ENCODE results near the gene PIP5K1C.

Gene PIP5K1C

DNA sequence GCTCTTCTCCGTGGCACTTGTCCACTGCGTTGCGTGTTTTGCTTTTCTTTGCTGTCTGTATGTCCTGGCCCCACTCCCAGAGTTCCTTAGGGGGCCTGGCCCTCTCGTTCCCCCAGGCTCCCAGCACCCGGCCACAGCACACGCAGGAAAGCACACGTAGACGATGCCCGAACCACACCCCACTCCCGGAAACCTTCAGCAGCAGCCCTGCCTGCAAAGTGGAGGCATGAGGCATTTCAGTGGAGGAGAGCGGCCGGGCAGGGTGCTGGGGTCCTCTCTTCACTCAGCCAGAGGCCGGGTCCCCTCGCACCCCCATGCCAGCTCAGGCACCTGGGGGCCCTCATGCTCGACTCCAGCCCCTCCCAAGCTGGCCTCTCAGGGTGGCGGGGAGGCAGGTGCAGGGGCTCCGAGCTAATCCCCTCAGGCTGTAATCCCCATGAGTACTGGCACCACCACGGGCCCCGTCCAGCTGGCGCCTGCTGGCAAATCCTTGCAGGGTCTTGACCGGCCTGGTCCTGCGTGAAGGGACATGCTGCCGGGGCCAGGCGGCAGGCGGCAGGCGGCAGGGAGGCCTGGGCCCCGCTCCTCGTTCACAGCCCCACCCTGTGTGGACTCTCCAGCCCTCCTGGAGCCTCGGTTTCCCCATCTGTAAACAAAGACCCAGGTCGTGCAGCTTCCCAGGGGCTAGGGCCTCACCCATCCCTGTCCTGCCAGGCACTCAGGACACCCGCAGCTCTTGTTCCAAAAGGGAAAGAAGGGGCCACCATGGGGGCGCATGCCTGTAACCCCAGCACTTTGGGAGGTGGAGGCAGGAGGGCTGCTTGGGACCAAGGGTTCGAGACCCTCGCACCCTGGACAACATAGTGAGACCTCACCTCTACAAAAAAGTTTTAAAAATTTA lies 7.0 kb downstream of the PIP5K1C start:
- peak; percentile 31 for DNase-seq

DNA sequence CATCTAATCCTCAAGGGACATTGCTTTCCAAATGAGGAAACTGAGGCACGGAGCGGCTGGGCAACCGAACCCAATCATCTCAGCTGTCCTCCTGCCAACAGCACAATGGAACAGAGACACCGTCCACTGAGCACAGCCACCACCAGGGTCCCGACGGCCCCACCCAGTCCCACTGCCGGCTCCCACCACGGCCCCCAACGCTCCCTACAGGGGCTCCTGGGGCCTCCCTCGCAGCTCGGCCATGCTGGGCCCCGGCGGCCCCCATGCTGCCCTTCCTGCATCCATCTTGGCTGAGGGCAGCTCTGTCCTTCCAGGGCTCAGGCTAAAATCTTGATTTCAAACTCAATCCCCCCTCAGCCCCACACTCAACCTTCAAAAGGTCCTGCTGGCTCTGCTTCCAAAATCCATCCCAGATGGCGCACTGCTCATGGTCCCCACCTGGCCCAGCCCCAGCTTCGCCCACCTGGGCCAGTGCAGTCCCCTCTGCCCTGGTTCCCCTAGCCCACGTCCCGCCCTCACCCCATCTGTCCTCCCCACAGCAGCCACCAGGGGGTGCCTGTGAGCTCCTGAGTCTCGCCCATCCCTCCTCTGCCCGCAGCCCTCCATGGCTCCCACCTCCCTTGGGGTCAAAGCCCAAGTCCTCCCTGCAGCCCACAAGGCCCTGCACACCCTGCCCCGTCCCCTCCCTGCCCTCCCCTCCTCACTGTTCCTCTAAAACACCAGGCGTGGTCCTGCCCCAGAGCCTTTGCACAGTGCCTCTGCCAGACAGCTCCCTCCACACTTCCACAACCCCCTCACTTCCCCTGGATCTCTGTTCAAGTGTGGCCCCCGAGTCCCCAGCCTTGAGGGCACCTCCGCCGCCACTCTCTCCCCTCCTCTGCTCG lies 7.9 kb downstream of the PIP5K1C start:
- no peak for DNase-seq

DNA sequence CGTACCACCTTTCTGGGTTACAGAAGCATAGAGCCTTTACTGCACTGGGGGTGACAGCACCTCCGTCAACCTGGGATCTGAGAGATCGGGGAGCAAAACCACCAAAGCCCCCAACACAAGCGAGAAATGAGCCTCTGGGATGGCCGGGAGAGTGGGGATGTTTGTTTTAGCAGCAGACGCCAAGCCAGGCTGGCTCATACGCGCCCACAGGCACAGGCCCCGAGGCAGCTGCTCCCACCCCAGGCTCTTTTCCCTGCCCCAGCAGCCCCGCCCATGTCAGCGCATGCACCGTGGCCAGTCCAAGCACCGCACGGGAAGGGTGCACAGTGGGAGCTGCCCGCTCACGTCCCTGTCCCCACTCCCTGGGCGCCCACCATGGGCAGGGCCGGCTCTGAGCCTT lies 8.5 kb downstream of the PIP5K1C start:
- no peak for DNase-seq

DNA sequence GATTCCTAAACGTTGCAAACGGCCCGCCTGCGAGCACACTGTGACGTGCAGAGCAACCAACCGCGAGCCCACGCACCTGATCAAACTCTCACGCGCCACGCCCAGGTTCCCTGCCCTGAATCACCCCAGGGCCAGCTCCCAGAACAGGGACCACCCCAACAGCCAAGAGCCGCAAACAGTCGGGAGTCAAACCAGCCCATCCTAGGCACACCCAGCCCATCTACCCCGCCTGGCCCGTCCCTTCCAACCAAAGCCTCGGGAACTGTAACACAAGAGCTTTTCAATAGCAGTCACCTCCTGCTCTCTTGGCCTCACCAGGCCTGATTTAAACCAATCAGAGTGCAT lies 8.9 kb downstream of the PIP5K1C start:
- DNase-seq = no peak

DNA sequence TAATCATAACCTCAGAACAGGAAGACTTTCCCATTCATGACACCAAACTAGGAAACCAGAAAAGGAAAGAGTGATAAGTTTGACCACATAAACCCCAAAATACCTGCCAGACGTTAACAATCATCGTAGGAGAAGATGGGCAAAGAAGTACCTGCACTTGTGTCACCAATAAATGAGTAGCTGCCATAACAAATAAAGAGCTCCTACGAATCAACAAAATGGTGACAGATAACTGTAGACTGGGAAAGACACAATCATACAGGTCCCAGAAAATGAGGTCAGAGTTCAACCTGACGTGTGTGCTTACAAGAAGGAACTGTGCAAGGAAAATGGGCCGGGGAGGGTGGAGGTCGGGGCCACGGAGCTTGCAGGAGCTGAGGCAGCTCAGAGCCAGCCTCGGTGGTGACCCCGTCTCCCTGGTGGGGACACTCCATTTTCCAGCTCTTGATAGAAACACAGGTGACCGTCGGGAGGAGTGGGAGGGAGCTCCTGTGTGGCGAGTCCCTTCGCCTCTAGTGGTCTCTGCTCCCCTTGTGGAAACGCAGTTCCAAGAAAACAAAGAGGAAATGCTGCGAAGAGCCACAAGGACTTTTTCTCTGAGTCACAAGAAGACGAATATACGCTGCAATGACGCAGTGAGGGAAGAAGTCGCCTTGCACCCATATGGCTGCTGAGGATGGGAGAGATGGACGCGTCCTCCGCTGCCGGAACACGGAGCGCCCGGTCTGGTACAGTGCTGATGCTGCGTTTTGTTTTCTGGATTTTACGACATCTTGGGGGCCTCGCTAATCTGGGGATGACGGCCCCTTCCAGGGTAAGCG lies 9.5 kb downstream of the PIP5K1C start:
- no peak for DNase-seq

DNA sequence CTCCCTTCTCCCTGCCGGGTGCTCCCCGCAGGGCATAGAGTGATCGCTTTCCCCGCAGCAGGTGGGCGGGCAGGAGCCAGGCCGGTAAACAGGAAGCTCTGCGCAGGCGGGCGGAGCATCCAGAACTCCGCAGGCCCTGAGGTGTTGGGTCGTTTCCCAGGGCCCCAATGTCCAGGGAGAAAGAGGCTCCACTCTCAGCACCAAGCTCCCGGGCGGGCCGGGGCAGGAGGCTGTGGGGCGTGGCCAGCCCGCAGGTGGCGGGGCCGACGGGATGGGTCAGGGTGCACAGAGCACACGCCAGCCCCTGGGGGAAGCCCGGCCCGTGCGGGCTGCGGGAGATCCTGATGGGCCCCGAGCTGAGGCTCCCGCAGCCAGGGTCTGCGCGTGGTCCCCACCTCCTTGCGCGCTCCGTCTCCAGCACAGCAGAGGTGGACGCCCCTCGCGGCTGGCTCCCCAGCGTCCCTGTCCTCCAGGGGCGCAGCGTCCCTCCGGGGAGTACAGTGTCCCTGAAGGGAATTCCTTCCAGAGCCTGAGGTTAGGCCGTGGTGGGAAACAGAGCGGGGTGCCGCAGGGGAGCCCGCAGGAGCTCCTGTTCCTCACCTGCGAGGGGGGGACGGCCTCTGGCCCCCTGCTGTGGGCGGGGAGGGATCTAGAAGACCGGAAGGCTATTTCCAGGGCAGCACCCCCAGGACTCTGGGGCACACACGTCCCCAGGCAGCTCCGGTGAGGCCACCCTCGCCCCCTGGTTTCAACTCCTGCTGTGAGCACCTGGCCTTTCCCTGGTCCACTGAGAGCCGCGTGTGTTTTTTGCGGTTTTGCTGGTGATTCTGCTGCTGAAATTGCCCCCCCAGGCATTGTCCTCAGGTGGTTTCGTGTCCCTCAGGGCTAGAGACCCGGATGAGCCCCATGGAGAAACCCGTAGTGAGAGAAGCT lies 12.2 kb downstream of the PIP5K1C start:
- DNase-seq = no peak

DNA sequence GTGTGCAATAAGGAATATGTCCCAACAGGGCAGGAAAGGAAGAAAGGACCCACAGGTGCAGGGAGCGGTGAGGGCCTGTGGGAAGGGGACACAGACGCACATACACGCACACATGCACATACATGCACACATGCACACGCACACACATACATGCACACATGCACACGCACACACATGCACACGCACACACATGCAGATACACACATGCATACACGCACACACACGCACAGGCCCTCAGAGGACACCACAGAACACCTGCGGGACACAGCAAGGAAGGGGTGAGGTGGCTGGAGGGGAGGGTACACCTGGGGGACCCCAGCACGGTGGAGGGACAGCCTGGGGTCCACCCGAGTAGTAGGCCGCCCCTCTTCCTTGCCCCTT lies 12.9 kb downstream of the PIP5K1C start:
- DNase-seq = no peak

DNA sequence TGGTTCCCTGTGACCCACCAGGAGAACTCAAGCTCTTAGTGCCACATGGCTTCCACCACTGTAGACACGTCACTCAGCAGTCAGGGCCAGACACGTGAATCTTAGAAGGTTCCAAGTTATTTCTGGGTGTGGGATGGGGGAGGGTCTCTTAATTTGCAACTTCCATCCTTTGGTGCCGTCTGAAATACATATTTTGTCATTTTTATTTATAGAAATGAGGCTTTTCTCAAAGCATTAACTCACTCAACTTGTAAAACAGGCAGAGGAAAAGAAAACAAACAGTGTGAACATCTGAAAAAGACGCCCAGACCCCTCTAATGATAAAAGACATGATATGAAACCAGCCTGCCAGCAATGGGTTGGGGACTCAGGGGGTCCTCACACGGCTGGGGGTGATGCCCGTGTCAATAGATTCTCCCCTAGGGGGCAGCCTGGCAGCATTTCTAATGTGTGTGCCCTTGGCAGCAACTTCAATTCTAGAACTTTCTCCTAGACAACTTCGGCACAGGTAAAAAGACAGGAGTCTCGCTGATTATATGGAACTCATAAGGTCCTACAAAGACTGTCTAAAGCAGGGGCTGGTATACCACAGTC lies 15.4 kb downstream of the PIP5K1C start:
- no peak for DNase-seq

DNA sequence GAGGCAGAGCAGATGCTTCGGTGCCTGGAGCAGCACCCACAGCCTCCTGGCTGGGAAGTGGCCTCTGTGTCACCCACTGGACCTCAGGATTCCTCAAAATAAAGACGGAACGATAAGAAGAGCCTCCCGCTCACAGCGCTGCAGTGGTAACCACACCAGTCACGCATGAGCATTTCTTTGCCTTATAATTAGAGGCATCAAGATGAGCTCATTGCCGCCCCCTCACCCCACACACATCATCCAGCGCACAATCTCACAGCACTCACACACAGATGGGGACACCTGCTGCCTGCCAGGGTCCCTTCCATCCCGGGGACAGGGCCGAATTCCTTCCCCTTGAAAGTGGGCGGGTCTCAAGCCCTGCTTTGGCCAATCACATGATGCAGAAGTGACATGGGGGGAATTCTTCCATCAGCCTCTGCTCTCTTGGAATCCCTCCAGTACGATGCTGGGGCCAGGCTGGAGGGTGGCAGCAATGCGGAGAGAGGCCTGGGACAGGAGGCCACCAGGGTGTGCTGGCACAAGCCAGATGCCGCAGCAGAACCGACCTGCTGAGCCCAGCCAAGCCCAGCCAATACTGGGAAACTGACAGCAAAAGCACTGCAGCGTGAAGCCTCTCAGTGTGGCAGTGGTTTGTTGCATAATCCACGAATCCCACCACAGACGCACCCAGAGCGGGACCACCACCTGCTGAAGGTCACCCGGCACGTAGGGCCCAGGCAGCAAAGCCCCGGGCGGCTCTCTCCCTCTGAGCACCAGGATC lies 16.0 kb downstream of the PIP5K1C start:
- no peak for DNase-seq

DNA sequence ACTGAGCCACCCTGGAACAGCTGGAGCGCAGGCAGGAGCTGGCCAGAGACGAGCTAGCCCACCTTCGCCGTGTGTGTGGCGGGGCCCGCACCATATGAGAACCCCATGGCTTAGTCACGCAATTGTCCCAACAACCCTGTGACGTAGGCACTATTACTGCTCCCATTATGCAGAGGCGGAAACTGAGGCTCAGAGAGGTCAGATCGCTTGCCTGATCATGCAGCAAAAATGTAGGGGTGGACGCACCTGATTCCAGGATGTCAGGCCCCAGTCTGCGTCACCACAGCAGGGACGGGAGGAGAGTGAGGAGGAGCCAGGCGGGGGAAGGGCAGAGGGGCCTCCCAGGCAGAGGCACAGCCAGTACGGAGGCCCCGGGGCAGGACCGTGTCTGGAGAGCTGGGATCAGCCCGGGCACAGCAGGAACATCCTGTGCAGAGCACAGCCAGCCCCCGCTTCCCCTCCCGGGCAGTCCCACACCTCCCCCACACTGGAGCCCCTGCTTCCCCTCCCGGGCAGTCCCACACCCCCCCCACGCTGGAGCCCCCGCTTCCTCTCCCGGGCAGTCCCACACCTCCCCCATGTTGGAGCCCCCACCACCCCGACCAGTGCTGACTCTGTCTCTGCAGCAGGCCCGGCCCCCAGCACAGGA lies 16.7 kb downstream of the PIP5K1C start:
- no peak for DNase-seq

DNA sequence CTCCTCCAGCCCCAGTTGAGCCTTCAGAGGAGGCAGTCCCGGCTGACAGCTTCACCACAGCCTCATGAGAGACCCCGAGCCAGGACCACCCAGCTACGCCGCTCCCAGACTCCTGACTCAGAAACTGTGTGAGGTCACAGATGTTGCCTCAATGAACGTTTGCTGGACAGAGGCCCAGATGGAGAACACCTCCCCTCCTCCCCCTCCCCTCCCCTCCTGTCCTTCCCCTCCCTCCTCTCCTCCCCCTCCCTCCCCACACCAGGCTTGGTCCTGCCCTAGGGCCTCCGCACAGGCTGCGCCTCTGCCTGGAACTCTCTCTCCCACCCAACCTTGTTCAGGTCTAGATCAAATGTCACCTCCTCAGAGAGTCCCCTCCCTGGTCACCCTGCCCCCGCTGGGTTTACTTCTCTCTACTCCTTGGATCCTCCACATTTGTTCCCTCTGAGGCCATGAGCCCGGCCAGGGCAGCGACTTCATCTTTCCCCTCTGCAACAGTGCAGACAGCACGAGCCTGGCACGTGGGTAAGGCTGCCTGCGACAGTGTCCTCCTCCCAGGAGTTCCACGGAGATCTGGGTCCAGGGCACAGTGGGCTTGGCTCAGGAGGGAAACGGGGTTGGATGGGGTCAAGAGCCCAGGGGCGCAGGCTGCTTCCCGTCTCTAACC lies 17.4 kb downstream of the PIP5K1C start:
- DNase-seq = peak; percentile 53

DNA sequence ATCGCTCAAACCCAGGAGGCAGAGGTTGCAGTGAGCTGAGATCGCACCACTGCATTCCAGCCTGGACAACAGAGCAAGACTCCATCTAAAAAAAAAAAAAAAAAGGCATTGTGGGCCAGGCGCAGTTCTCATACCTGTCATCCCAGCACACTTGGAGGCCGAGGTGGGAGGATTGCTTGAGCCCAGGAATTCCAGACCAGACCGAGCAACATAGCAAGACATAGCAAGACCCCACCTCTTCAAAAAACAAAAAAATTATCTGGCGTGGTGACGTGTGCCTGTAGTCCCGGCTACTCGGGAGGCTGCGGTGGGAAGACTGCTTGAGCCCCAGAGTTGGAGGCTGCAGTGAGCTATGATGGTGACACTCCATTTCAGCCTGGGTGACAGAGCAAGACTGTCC lies 18.0 kb downstream of the PIP5K1C start:
- no peak for DNase-seq

DNA sequence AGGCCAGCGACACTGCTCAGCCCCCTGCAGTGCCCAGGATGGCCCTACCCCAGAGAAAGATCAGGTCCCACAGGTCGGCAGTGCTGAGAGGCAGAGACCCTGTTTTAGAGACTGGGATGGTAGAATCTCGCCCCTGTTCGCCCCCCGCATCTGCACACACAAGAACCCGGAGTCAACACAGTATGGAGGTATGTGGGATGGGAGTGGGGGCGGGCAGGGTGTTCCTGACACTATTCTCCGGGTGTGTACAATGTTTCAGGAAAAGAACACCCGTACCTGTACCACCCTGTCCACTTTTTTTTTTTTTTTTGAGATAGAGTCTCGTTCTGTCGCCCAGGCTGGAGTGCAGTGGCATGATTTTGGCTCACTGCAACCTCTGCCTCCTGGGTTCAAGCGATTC lies 19.3 kb downstream of the PIP5K1C start:
- no peak for DNase-seq

DNA sequence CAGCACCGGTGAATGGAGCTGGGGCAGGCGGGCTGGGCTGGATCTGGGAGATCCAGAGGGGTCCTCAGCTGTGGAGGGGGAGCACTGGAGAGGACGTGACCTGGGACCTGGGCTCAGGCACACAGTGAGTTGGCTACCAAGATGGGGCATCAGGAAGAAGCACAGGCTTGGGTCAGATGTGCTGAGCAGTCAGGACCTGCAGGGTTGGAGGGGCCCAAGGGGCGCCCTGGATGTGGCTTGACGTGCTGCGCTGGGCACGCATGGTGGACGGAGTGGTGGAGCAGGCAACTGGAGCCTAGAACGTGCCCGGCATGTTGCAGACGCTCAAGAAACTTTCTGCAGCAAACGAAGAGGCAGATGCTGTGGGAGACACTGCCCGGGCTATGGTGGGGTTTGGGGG lies 20.7 kb downstream of the PIP5K1C start:
- no peak for DNase-seq

DNA sequence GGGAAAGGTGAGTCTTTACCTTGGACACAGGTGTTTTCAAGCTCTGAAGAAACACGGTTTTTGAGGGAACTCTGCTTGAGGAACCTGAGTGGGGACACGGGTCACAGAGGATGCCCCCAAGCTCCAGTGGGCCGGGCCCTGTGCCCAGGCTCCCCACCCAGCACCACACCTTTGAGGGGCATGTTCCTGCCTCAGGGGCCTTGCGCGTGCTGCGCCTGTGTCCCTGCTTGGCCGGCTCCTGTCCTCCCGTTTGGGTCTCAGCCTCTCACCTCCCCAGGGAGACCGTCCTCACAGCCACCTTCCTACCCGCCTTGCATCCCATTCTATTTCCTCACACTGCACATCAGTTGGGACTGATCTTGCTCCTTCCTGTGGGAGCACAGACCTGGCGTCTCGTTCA lies 21.1 kb downstream of the PIP5K1C start:
- no peak for DNase-seq

DNA sequence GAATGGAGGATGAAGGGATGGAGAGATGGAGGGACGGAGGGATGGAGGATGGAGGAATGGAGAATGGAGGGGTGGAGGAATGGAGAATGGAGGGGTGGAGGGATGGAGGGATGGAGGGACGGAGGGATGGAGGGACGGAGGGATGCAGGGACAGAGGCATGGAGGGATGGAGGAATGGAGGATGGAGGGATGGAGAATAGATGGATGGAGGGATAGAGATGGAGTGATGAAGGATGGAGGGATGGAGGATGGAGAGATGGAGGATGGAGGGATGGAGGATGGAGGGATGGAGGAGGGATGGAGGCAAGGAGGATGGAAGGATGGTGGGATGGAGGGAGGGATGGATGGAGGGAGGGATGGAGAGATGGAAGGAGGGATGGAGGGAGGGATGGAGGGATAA lies 22.1 kb downstream of the PIP5K1C start:
- DNase-seq = no peak

DNA sequence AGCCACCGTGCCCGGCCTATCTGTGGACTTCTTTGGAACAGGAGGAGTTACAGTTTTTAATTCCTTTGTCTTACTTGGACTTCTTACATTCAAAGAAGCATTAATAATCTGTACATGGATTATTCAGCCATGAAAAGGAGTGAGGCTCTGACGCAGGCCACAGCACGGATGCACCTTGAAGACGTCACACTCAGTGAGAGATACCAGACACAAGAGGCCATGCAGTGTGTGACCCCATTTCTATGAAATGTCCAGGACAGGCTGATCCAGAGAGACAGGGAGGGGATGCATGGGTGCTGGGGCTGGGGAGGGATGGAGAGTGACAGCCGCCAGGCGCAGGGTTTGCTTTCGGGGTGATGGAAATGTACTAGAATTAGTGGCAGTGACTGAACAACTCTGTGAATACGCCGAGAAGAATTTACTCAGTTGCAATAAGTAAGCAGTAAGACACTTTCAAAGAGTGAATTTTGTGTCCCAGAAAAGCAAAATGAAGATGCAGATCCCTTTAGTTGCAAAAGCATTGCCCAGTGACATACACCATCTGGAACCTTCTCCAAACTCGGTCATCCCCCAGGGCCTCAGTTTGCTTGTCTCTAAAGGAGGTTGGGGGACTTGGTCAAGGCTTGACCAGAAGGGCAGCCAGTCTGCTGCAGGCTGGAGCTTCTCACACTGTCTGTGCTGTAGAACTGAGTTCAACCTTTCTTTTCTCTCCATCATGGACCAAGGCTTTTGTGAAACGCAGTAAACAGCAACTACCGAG lies 25.3 kb downstream of the PIP5K1C start:
- no peak for DNase-seq

DNA sequence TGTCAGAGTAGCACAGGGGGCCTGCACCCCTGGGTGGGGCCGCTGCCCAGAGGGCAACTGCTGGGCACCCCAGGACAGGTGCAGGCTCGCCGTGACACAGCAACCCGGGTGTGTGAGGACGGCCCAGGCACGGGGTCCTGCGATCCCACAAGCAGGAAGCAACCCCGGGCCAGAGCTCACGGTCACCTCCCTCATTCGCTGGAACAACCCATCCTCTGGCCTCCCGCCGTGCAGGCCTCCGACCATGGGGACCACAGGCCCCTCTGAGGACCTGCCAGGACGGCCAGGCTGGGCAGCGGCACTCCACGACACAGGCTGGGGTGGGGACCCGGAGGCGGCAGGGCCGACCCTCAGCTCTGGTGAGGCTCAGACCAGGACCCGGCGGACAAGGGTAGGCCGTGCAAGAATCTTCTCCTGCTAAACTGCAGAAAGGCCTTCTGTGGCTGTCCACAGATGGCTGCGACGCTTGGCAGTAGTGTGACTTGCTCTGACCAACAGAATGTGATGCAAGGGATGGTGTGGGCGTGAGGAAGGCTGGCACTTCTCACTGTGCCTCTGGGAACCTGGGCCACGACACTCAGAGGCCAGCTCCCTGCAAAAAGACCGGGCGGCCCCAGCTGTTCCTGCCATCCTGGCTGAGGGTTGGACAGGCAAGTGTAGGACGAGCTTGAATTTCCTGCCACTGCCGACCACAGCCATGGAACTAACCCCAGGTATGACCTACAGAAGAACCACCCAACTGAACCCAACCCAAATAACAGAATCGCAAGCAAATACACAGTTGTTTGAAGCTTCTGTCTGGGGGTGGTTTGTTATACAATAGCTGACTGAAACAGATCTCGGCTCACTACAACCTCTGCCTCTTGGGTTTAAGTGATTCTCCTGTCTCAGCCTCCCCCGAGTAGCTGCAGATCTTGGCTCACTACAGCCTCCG lies 26.5 kb downstream of the PIP5K1C start:
- DNase-seq = no peak

Data from femur (tissue), 1 donor.